HL-60 (cell line): ENCODE data around the gene MIB1.

Experiments used
- POLR2AphosphoS5 ChIP-seq: IDR thresholded peaks from 2 replicates; pipeline ENCODE4 v1.6.1; 2012; ENCODE audit warnings: low read depth
- TF ChIP-seq, protein P1 (sequence below): IDR thresholded peaks from one replicate; pipeline ENCODE4 v1.5.1; 2011; ENCODE audit warnings: low read length, control low read depth, inconsistent platforms; ENCODE audit not compliant: insufficient read depth

GRCh38 chr18:21725201-21725600 is 15.4 kb upstream of the MIB1 start:
- TF ChIP-seq, protein P1, sequence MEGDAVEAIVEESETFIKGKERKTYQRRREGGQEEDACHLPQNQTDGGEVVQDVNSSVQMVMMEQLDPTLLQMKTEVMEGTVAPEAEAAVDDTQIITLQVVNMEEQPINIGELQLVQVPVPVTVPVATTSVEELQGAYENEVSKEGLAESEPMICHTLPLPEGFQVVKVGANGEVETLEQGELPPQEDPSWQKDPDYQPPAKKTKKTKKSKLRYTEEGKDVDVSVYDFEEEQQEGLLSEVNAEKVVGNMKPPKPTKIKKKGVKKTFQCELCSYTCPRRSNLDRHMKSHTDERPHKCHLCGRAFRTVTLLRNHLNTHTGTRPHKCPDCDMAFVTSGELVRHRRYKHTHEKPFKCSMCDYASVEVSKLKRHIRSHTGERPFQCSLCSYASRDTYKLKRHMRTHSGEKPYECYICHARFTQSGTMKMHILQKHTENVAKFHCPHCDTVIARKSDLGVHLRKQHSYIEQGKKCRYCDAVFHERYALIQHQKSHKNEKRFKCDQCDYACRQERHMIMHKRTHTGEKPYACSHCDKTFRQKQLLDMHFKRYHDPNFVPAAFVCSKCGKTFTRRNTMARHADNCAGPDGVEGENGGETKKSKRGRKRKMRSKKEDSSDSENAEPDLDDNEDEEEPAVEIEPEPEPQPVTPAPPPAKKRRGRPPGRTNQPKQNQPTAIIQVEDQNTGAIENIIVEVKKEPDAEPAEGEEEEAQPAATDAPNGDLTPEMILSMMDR, result no peak
- no peak for TF ChIP-seq POLR2AphosphoS5
